ENCODE data around the gene SERTAD4.

DNA sequence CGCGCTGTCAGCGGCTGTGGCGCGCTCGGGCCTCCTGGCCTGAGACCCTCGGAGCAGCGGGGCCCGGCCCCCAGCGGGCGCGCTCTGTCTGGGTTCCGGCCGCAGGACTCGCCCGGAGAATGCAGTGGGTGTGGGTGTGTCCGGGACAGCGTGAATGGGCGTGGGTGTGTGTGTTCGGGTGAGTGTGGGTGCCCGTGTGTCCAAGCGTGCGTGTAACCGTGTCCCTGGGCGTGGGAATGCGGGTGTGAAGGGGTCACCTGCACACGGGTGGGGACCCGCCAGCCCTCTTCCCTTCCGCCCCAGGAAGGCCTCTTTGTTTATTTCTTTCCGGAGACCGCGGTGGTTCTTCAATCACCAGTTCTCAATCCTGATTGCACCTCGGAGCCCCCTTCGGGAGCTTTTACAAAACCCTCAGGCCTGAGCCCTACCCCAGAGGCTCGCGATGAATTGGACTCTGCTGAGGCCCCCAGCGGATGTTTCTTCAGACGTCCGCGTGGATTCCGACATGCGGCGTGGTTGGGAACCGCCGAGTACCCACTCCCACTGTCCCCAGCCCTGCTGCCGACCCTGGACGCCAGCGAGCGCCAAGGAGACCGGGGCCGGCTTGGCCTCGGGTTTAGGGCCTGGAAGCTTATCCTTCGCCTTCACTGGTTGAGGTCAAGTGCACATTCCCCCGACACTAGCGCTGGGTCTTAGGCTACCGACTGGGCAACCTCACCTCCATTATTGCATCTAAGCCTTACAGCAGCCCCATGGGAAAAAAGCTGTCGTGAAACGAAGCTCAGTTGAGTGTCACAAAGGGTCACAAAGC, 19.3 kb downstream of the SERTAD4 start:
- TF ChIP-seq, protein P1, sequence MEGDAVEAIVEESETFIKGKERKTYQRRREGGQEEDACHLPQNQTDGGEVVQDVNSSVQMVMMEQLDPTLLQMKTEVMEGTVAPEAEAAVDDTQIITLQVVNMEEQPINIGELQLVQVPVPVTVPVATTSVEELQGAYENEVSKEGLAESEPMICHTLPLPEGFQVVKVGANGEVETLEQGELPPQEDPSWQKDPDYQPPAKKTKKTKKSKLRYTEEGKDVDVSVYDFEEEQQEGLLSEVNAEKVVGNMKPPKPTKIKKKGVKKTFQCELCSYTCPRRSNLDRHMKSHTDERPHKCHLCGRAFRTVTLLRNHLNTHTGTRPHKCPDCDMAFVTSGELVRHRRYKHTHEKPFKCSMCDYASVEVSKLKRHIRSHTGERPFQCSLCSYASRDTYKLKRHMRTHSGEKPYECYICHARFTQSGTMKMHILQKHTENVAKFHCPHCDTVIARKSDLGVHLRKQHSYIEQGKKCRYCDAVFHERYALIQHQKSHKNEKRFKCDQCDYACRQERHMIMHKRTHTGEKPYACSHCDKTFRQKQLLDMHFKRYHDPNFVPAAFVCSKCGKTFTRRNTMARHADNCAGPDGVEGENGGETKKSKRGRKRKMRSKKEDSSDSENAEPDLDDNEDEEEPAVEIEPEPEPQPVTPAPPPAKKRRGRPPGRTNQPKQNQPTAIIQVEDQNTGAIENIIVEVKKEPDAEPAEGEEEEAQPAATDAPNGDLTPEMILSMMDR (conservative IDR thresholded peaks at IDR 0.05; ENCODE audit: low read depth in 2 of 2) = no peak
- TF ChIP-seq EZH2phosphoT487 (IDR thresholded peaks at IDR 0.05; ENCODE audit: unreplicated experiment) = no peak
- TF ChIP-seq POLR2AphosphoS5 (IDR thresholded peaks at IDR 0.05; ENCODE audit: low read depth) = no peak
- TF ChIP-seq, protein P2, sequence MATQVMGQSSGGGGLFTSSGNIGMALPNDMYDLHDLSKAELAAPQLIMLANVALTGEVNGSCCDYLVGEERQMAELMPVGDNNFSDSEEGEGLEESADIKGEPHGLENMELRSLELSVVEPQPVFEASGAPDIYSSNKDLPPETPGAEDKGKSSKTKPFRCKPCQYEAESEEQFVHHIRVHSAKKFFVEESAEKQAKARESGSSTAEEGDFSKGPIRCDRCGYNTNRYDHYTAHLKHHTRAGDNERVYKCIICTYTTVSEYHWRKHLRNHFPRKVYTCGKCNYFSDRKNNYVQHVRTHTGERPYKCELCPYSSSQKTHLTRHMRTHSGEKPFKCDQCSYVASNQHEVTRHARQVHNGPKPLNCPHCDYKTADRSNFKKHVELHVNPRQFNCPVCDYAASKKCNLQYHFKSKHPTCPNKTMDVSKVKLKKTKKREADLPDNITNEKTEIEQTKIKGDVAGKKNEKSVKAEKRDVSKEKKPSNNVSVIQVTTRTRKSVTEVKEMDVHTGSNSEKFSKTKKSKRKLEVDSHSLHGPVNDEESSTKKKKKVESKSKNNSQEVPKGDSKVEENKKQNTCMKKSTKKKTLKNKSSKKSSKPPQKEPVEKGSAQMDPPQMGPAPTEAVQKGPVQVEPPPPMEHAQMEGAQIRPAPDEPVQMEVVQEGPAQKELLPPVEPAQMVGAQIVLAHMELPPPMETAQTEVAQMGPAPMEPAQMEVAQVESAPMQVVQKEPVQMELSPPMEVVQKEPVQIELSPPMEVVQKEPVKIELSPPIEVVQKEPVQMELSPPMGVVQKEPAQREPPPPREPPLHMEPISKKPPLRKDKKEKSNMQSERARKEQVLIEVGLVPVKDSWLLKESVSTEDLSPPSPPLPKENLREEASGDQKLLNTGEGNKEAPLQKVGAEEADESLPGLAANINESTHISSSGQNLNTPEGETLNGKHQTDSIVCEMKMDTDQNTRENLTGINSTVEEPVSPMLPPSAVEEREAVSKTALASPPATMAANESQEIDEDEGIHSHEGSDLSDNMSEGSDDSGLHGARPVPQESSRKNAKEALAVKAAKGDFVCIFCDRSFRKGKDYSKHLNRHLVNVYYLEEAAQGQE (IDR thresholded peaks at IDR 0.05; ENCODE audit: unreplicated experiment) = no peak
- TF ChIP-seq EZH2 (IDR thresholded peaks at IDR 0.05; ENCODE audit: low read depth, unreplicated experiment) = no peak
- no peak for TF ChIP-seq STAT1 (IDR thresholded peaks at IDR 0.05; ENCODE audit: unreplicated experiment)
